K562 (cell line): ENCODE data around the gene DDR1. TPM values are rescaled to one million over a fixed set of nuclear protein-coding genes. Genes with fewer than 3 reads are reported as not detected.

Source experiments
- ARID3A ChIP-seq: IDR thresholded peaks from 2 replicates; pipeline ENCODE4 v1.6.1; 2012; ENCODE audit warnings: low read depth, low read length, improper control_type of control experiment, borderline replicate concordance
- ATF1 ChIP-seq, 2 experiments: fragments of 450-650 bp in 1 of 2; IDR thresholded peaks; 2 replicates each; pipeline ENCODE4 v1.6.1; 2016; ENCODE audit warnings: missing compliant biosample characterization in 1 of 2, missing genetic modification characterization in 1 of 2
- CBX2 ChIP-seq: fragments of 200-600 bp; sonication (generic); IDR thresholded peaks from one replicate; pipeline ENCODE4 v1.6.1; 2012; ENCODE audit warnings: mild to moderate bottlenecking, low read length, inconsistent platforms; ENCODE audit not compliant: insufficient read depth, poor library complexity, severe bottlenecking
- CEBPB ChIP-seq: fragments of 450-650 bp; IDR thresholded peaks from 2 replicates; pipeline ENCODE4 v1.6.1; 2016; ENCODE audit warnings: missing genetic modification characterization, missing compliant biosample characterization
- CHD4 ChIP-seq: fragments of 200-600 bp; sonication (generic); IDR thresholded peaks from 3 replicates; pipeline ENCODE4 v1.6.1; 2012; ENCODE audit warnings: low read depth, mild to moderate bottlenecking, mixed read lengths, low read length, inconsistent platforms; ENCODE audit not compliant: insufficient read depth, insufficient replicate concordance, poor library complexity, severe bottlenecking
- DDX20 ChIP-seq: fragments of 450-650 bp; IDR thresholded peaks from 2 replicates; pipeline ENCODE4 v1.6.1; 2016; ENCODE audit warnings: missing genetic modification characterization, low read depth, mild to moderate bottlenecking, missing compliant biosample characterization, moderate library complexity
- ESRRA ChIP-seq: fragments of 450-650 bp; IDR thresholded peaks from 2 replicates; pipeline ENCODE4 v1.6.1; 2014; ENCODE audit warnings: low read depth, mild to moderate bottlenecking, moderate library complexity, borderline replicate concordance
- EZH2 ChIP-seq: IDR thresholded peaks from 2 replicates; pipeline ENCODE4 v1.6.1; 2012; ENCODE audit warnings: low read depth, mild to moderate bottlenecking, inconsistent platforms, low read length, borderline replicate concordance
- HES1 ChIP-seq: fragments of 450-650 bp; IDR thresholded peaks from 2 replicates; pipeline ENCODE4 v1.6.1; 2016; ENCODE audit warnings: low read depth, mild to moderate bottlenecking, moderate library complexity
- HNRNPUL1 ChIP-seq: fragments of 200-400 bp; formaldehyde crosslinking; IDR thresholded peaks from 2 replicates; pipeline ENCODE4 v1.6.1; 2017; ENCODE audit warnings: low read length
- HOMEZ ChIP-seq: fragments of 250-450 bp; sonication (Bioruptor Pico); IDR thresholded peaks from 2 replicates; pipeline ENCODE4 v1.4.0; 2020; ENCODE audit warnings: mild to moderate bottlenecking, moderate library complexity
- JUNB ChIP-seq: fragments of 450-650 bp; formaldehyde crosslinking; conservative IDR thresholded peaks from 2 replicates; pipeline ENCODE4 v1.4.0; 2020; ENCODE audit warnings: mild to moderate bottlenecking
- MCM5 ChIP-seq: fragments of 450-650 bp; IDR thresholded peaks from 2 replicates; pipeline ENCODE4 v1.6.1; 2016; ENCODE audit warnings: low read depth
- MTA1 ChIP-seq: fragments of 450-650 bp; IDR thresholded peaks from 2 replicates; pipeline ENCODE4 v1.6.1; 2017; ENCODE audit warnings: borderline replicate concordance
- PHF8 ChIP-seq: fragments of 200-600 bp; sonication (generic); IDR thresholded peaks from 2 replicates; pipeline ENCODE4 v1.6.1; 2012; ENCODE audit warnings: mixed run types, mild to moderate bottlenecking, inconsistent platforms, low read length, moderate library complexity, borderline replicate concordance
- TRIM24 ChIP-seq, 2 experiments: fragments of 450-650 bp; IDR thresholded peaks; 2 replicates each; pipeline ENCODE4 v1.6.1; 2016
- ZFP36 ChIP-seq: fragments of 150-350 bp; IDR thresholded peaks from 2 replicates; pipeline ENCODE4 v1.6.1; 2018; ENCODE audit warnings: low read length, low read depth; ENCODE audit not compliant: partially characterized antibody
- ZNF121 ChIP-seq: sonication (generic); formaldehyde crosslinking; conservative IDR thresholded peaks from 2 replicates; pipeline ENCODE4 v1.8.0; 2022; ENCODE audit warnings: missing genetic modification reagents
- ZNF253 ChIP-seq: fragments of 250-450 bp; sonication (Bioruptor Pico); conservative IDR thresholded peaks from 2 replicates; pipeline ENCODE4 v1.6.1; 2021; ENCODE audit warnings: mild to moderate bottlenecking
- ZNF280A ChIP-seq: fragments of 450-650 bp; IDR thresholded peaks from 2 replicates; pipeline ENCODE4 v1.6.1; 2018; ENCODE audit warnings: mild to moderate bottlenecking, low read depth; ENCODE audit not compliant: partially characterized antibody
- ZNF354B ChIP-seq: fragments of 250-450 bp; sonication (Bioruptor Pico); IDR thresholded peaks from 2 replicates; pipeline ENCODE4 v1.4.0; 2020
- ZNF766 ChIP-seq: fragments of 200-800 bp; sonication (Bioruptor generic); conservative IDR thresholded peaks from 2 replicates; pipeline ENCODE4 v1.6.1; 2016; ENCODE audit warnings: missing genetic modification characterization, missing compliant biosample characterization
- polyA plus RNA-seq, 8 experiments: library from polyadenylated mRNA; depleted of rRNA in 4 of 8; stranded (reverse) in 5 of 8; unstranded in 3 of 8; fragments of >200 nt; fragmentation: Nextera tagmentation in 2 of 8; fragmentation: Illumina TruSeq in 1 of 8; extraction: Ambion mirVana in 2 of 8; extraction: Trizol in 1 of 8; gene quantifications; 2 replicates each; pipeline versions ENCODE4 v1.2.1 to v1.2.3, GENCODE V29; 2011 to 2014; ENCODE audit warnings: inconsistent platforms in 1 of 8, missing spikeins in 1 of 8
- total RNA-seq, 7 experiments: library from RNA; depleted of rRNA in 6 of 7; stranded (reverse); fragments of >200 nt in 6 of 7; fragmentation: Illumina TruSeq in 2 of 7; extraction: Trizol in 2 of 7; gene quantifications; 2 replicates each; pipeline versions ENCODE4 v1.2.1 to v1.2.3, GENCODE V29; 2011 to 2021; ENCODE audit warnings: low replicate concordance in 1 of 7

The DDR1 gene
- total and polyA plus RNA-seq, 9 of the 15 experiments (the other 6 are each of a cell fraction or from before 2014, with no cell fraction given): 1.4 to 44.6 (median 12.2) TPM

GRCh38 chr6:30849903-30850651 lies 34.2 kb upstream of the DDR1 start (continued):
- TF ChIP-seq ATF1 (CRISPR knock-in tag; IDR thresholded peaks at IDR 0.05): no peak
- TF ChIP-seq ATF1 (tag; IDR thresholded peaks at IDR 0.05): no peak
- TF ChIP-seq JUNB (CRISPR knock-in tag): no peak
- TF ChIP-seq TRIM24 (IDR thresholded peaks at IDR 0.05): peak in 1 of 2 experiments; percentile 50; a peak in 2 of 4 replicates
- TF ChIP-seq ZNF766: peak; percentile 63; the same call in 1 of the 2 replicates
- no peak for TF ChIP-seq ZNF354B
- TF ChIP-seq DDX20 (tag): no peak
- no peak for TF ChIP-seq CBX2
- peak; percentile 45 for TF ChIP-seq ZNF280A
- no peak for TF ChIP-seq MCM5
- no peak for TF ChIP-seq ZNF253 (CRISPR knock-in tag)
- peak; percentile 38 for TF ChIP-seq ZFP36
- TF ChIP-seq EZH2: no peak
- TF ChIP-seq MTA1: no peak
- no peak for TF ChIP-seq ARID3A
- TF ChIP-seq CEBPB (tag): no peak
- no peak for TF ChIP-seq HOMEZ (CRISPR knock-in tag)
- no peak for TF ChIP-seq HNRNPUL1
- no peak for TF ChIP-seq CHD4
- no peak for TF ChIP-seq HES1
- TF ChIP-seq ESRRA: no peak
- no peak for TF ChIP-seq ZNF121 (CRISPR knock-in tag)
- no peak for TF ChIP-seq PHF8
